Calu3 (cell line): ENCODE results near the gene UTS2. TPM values are rescaled to one million over a fixed set of nuclear protein-coding genes. Genes with fewer than 3 reads are reported as not detected.

Experiments used
- BruUV-seq: library from RNA; stranded (reverse); fragments of 400-500 nt; replicated peaks from 2 replicates; lab custom pipeline; 2021; lab: Mats Ljungman, UMichigan
- CTCF ChIA-PET: fragments of 300-600 bp; sonication (Branson Sonifier 250); formaldehyde crosslinking; loops from one replicate; lab custom pipeline; 2022; ENCODE audit warnings: antibody characterized with exemption; lab: Charles Lee
- DNase-seq: peaks from one replicate; pipeline ENCODE4 v3.0.0; 2022
- H3K27ac Mint-ChIP-seq: one replicate; pipeline ENCODE4 v1.8.0; 2022; ENCODE audit warnings: mixed read lengths; ENCODE audit not compliant: unreplicated experiment
- H3K27me3 Mint-ChIP-seq: one replicate; pipeline ENCODE4 v1.8.0; 2022; ENCODE audit warnings: mixed read lengths; ENCODE audit not compliant: unreplicated experiment
- H3K36me3 Mint-ChIP-seq: one replicate; pipeline ENCODE4 v1.8.0; 2022; ENCODE audit warnings: mild to moderate bottlenecking, moderate library complexity, mixed read lengths; ENCODE audit not compliant: insufficient read depth, unreplicated experiment
- H3K4me1 Mint-ChIP-seq: one replicate; pipeline ENCODE4 v1.8.0; 2022; ENCODE audit warnings: mild to moderate bottlenecking, low read depth, mixed read lengths; ENCODE audit not compliant: unreplicated experiment
- H3K4me3 Mint-ChIP-seq: one replicate; pipeline ENCODE4 v1.8.0; 2022; ENCODE audit warnings: mild to moderate bottlenecking, low read depth, moderate library complexity, mixed read lengths; ENCODE audit not compliant: unreplicated experiment
- H3K9me3 Mint-ChIP-seq: one replicate; pipeline ENCODE4 v1.8.0; 2022; ENCODE audit warnings: low read depth, mixed read lengths; ENCODE audit not compliant: unreplicated experiment
- intact Hi-C: fragments of 100-400 bp; cut with micrococcal nuclease; formaldehyde crosslinking; loops from one replicate; pipeline ENCODE4 v1.10.0; 2022; ENCODE audit not compliant: unreplicated experiment
- total RNA-seq: library from RNA; stranded (reverse); gene quantifications from 2 replicates; pipeline ENCODE4 v1.2.3, GENCODE V29; 2022
- TF ChIP-seq, protein P1 (sequence below): fragments of 200-600 bp; IDR thresholded peaks from one replicate; pipeline ENCODE4 v1.8.0; 2022; ENCODE audit warnings: antibody characterized with exemption; ENCODE audit not compliant: unreplicated experiment

UTS2 gene
- total RNA-seq, 1 experiment from 2014 or later = not detected

DNA sequence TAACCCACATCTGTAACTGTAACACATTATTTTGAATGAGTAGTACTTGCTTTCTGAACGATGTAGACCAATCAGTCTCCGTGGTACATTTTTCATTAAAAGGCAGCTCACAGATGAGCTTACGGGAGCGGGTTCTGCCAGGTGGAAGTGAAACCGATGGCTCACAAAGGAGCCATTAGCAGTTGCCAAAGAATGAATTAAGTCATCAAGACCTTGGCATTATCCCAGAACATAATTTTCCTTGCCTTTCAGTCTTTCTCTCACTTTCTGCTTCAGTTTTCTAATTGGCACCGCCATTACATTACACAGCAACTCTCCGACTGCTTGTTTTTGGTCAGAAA lies 33.5 kb upstream of the UTS2 start:
- TF ChIP-seq, protein P1, sequence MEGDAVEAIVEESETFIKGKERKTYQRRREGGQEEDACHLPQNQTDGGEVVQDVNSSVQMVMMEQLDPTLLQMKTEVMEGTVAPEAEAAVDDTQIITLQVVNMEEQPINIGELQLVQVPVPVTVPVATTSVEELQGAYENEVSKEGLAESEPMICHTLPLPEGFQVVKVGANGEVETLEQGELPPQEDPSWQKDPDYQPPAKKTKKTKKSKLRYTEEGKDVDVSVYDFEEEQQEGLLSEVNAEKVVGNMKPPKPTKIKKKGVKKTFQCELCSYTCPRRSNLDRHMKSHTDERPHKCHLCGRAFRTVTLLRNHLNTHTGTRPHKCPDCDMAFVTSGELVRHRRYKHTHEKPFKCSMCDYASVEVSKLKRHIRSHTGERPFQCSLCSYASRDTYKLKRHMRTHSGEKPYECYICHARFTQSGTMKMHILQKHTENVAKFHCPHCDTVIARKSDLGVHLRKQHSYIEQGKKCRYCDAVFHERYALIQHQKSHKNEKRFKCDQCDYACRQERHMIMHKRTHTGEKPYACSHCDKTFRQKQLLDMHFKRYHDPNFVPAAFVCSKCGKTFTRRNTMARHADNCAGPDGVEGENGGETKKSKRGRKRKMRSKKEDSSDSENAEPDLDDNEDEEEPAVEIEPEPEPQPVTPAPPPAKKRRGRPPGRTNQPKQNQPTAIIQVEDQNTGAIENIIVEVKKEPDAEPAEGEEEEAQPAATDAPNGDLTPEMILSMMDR = no peak
- peaks cover 6% of the 10 kb centered on the region for H3K9me3 Mint-ChIP-seq
- no peaks in the 10 kb centered on the region for H3K36me3 Mint-ChIP-seq
- H3K4me1 Mint-ChIP-seq = no peaks in the 10 kb centered on the region
- CTCF ChIA-PET = interaction anchor here (0.6 to 1.3 kb wide), 2 partner anchors 78 to 407 kb away, joined by 3 read pairs; no protein-coding TSS in a partner anchor
- DNase-seq = peak; percentile 11
- peaks cover 17% of the 10 kb centered on the region for H3K27me3 Mint-ChIP-seq
- H3K4me3 Mint-ChIP-seq = peak overlapping the region; percentile 62
- H3K27ac Mint-ChIP-seq = no peak overlapping the region
- intact Hi-C loops = no loop called here
- BruUV-seq = no TSS peak

DNA sequence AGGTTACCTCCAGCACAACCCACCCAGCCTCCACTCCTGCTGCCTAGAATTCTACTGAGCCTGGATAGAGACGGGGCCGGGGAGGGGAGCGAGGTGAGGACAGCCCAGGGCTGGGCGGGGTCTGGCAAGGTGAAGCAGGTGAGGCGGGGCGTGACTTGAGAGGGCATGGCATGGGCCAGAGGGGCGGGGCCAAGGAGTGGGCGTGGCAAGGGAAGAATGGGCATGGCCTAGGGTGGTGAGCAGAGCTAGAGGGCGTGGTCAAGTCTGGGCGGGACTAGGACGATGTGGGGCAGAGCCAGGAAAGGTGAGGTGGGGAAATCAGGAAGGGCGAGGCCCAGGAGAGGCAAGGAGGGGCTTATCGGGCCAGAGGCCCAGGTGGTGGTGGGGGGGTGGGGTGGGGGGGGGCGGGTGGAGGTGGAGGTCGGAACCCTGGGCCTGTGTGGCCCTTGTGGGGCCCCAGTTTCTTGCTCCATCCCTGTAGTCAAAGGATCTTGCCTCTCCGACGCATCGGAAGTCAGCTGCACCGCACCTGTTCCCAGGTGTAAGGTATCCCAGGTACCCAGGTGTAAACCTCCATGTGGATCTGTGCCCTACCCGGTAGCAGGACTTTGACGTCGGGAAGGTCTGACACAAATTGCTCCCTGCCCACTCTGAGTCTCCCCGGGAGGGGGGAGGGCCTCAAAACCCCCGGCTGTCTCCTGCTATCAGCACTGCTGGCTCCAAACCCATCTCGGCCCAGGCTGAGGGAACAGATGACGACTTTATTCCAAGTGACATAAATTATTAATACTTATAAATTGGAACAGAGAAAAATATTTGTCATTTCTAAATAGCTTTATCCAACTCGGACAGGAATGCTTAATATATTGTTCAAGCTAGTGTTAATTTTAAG lies 32.9 kb upstream of the UTS2 start:
- TF ChIP-seq, protein P1 = no peak
- H3K27me3 Mint-ChIP-seq = peaks cover 17% of the 10 kb centered on the region
- H3K36me3 Mint-ChIP-seq = no peaks in the 10 kb centered on the region
- CTCF ChIA-PET = interaction anchor here (0.6 to 1.3 kb wide), 2 partner anchors 78 to 408 kb away, joined by 3 read pairs; no protein-coding TSS in a partner anchor
- BruUV-seq = no TSS peak
- DNase-seq = peak; percentile 90
- intact Hi-C loops = no loop called here
- no peak overlapping the region for H3K27ac Mint-ChIP-seq
- no peaks in the 10 kb centered on the region for H3K4me1 Mint-ChIP-seq
- H3K4me3 Mint-ChIP-seq = peak overlapping the region; percentile 62
- peaks cover 4% of the 10 kb centered on the region for H3K9me3 Mint-ChIP-seq

- TF ChIP-seq, protein P1 = no peak
- Mint-ChIP-seq H3K36me3 (no peaks in the 10 kb centered on the region), H3K4me3 (no peak overlapping the region), H3K9me3 (peaks cover 4% of the 10 kb centered on the region), H3K4me1 (no peaks in the 10 kb centered on the region), H3K27ac (no peak overlapping the region), H3K27me3 (peaks cover 17% of the 10 kb centered on the region)
- CTCF ChIA-PET = no interaction called here
- intact Hi-C loops = no loop called here
- no peak for DNase-seq
- no TSS peak for BruUV-seq
These were observed 31.9 kb upstream of the UTS2 start for GRCh38 chr1:7884757-7885156.

GRCh38 chr1:7879228-7879627 lies 26.4 kb upstream of the UTS2 start:
- BruUV-seq = no TSS peak
- TF ChIP-seq, protein P1 = no peak
- CTCF ChIA-PET = no interaction called here
- Mint-ChIP-seq H3K27ac (no peak overlapping the region), H3K36me3 (no peaks in the 10 kb centered on the region), H3K9me3 (no peaks in the 10 kb centered on the region), H3K4me3 (no peak overlapping the region), H3K27me3 (peaks cover 10% of the 10 kb centered on the region), H3K4me1 (no peaks in the 10 kb centered on the region)
- intact Hi-C loops = no loop called here
- no peak for DNase-seq
